HG03108 (cell line): ENCODE results near the gene COL4A1.

Source experiments
- ATAC-seq: cut with Tn5 transposase; IDR thresholded peaks from one replicate; pipeline ENCODE4 v1.9.1; 2021; ENCODE audit warnings: moderate library complexity; ENCODE audit not compliant: unreplicated experiment

The COL4A1 gene

DNA sequence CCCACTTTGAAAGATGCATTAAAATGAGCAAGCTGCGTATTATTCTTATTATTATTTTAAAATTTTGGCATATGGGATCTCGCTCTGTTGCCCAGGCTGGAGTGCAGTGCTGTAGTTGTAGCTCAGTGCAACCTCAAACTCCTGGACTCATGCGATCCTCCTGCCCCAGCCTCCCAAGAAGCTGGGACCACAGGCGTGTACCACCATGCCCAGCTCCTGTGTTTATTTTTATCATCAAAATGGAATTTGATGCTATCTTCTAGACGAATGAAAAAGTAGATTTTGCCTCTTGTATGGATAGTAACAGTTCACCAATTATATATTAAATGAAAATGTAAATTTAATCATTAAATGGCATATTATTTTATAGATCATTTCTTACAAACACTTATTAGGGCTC lies 43.6 kb downstream of the COL4A1 start:
- no peak for ATAC-seq

DNA sequence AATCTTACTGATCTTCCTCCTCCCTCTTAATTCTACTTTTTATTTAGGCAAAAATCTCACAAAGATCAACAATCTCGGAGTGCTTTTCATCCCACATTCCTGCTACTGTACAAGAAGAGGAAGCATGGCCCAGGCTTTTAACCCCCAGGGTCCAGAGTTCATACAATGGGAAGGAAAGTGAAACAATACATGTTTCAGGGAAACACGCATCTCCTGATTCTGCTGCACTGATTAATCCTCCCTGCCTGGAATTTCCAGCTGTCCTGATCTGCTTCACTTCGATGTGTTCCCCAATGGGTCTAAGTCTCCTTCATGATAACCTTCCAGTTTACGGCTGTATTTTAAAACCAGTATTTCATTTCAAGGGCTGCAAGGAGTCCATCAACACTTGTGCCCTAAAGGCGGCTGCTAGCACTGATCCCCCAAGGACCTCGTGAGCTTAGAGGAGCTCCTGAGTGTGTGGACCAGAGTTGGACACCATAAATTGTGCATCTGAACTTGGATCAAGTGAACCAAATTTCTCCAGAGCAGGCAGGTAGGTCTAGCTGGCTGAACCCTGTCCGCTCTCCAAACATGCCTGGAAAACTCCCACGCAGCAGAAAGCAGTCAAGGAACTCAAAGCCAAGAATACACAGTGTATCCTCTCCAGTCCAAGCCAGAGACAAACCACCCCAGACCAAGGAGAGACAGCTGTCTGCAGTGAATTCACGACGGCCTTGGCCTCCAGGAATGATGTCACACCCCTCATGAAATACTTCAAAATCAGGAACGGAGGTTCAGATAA lies 44.3 kb downstream of the COL4A1 start:
- ATAC-seq = no peak

DNA sequence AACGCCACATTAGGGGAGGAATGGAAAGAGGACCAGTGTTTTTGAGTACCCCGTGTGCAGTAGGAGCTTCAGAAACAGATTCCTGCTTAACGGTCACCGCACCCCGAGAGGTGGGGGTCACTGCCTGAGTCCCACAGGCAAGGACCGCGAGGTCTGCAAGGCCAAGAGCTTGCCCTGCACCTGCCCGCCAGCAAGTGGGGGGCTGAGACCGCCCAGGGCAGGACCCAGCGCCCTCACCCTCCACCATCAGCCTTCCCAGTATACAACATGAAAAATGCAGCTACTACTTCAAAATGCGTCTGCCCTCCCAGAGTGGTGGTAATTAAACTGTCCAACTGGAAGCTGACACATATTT lies 44.9 kb downstream of the COL4A1 start:
- no peak for ATAC-seq

DNA sequence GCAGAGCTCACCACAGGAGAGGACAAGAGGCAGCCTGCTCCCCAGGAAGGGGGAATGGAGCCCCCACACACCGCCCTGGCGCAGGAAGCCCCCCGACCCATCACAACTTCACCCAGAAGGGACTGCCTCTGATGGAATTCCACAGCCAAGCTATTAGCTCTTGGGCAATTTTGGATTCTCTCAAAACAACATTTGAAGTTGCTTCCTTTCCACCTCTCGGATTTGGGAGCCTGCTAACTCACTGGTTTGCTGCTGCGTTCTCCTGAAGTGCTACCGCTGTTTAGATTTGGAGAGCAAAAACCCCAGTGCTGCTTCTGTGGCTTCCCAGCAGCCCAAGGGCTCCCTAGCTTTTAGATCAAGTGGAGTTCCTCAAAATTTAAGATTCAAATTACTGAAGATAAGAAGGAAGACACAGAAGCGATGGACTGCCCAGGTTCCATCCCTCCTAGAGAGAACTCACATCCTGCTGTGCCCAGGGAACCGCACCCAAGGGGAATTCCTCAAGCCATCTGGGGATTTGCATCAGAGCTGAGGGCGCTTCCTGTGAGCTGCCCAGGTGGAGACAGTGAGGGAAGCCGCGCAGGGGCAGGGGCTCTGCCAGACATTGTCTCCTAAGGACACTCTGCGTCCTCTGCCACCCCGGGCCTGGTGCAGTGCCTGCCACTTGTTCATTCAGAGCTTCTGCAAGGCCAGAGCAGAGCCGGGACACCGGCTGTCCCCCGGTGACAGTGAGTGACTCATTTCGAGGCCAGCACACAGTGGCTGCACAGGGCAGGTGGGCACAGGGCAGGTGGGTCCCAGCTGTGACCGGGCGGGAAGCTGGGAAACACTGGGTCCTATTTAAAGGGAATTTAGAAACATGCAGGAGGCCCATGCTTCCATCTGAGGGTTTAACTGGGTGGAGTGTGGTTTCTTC lies 45.5 kb downstream of the COL4A1 start:
- no peak for ATAC-seq

DNA sequence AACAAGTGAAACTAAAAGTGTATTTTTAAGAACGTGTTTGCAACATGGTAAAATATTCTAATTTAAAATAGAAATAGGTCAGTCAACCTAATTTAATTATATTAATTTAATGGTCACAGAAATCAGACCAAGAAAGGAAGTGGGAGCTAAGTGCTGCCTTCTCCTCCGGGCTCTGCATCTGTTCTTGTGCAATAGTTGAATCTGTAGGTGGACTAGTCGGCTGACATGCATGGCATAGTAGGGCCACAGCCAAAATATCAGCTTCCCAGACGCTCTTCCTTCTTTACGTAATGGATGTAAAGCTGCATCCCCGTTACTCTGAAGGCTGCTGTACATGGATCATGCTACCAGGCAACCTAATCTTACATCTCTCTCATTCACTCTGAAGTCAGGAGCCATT lies 47.3 kb downstream of the COL4A1 start:
- no peak for ATAC-seq

GRCh38 chr13:110258876-110259631 lies 47.9 kb downstream of the COL4A1 start:
- no peak for ATAC-seq

GRCh38 chr13:110257408-110257807 lies 49.5 kb downstream of the COL4A1 start:
- no peak for ATAC-seq

- no peak for ATAC-seq
Measured at GRCh38 chr13:110256126-110256905, 50.6 kb downstream of the COL4A1 start.

GRCh38 chr13:110254751-110255553 lies 52.0 kb downstream of the COL4A1 start:
- ATAC-seq = no peak

DNA sequence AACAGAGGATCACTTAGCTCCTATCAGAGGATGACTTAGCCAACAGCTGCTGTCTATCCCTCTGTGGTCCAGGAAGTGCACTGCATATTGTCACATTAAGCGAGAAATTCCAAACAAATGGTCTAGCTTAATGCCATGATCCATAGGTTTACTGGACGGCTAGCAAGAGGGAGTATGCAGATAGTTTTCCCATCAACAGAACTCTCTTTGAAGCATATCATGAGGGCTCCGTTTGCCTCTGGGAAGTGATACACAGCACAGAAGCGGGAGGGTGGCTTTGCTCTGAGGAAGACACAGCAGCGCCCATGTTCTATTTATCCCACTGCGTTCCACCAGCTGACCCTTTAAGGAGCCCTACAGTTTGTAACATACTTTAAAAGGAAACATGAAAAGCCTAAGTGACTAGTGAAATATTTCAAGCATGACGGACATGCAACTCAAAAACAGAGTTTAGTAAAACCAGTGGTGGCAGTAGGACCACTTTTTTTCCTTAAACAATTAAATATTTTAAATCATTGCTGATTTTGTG lies 52.7 kb downstream of the COL4A1 start:
- no peak for ATAC-seq

DNA sequence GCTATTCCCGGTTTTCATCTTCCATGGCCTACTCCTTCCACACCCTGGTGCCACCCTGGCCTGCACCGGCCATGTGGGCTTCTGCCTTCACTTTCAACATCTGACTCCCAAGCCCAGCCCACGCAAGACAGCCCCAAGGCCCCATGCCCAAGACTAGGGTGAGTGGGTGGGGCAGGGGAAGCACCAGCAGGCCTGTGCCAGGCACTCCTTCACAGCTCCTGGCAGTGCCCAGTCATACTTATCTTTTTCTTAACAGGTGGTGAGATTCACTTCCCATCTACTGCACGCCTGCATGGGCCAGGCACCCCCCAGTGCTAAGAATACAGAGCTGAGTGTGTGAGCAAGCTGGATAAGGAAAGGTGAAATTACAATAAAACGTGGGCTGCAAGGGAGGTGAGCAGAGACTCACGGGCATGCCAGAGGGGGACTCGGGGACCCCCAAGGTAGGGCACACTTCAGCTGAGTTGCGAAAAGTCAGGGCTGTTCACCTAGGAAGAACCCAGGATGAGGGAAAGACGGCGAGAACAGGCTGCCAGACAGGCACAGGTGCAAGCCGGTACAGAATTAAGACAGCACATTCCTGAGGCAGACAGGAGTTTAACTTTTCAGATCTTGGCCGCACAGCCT lies 55.7 kb downstream of the COL4A1 start:
- ATAC-seq = no peak

- ATAC-seq = no peak
Measured at GRCh38 chr13:110250258-110250891, 56.6 kb downstream of the COL4A1 start.

- ATAC-seq = no peak
Measured at GRCh38 chr13:110249326-110249725, 57.6 kb downstream of the COL4A1 start.

- no peak for ATAC-seq
Measured at GRCh38 chr13:110248449-110249143, 58.4 kb downstream of the COL4A1 start.

GRCh38 chr13:110246530-110246929 lies 60.4 kb downstream of the COL4A1 start:
- no peak for ATAC-seq

DNA sequence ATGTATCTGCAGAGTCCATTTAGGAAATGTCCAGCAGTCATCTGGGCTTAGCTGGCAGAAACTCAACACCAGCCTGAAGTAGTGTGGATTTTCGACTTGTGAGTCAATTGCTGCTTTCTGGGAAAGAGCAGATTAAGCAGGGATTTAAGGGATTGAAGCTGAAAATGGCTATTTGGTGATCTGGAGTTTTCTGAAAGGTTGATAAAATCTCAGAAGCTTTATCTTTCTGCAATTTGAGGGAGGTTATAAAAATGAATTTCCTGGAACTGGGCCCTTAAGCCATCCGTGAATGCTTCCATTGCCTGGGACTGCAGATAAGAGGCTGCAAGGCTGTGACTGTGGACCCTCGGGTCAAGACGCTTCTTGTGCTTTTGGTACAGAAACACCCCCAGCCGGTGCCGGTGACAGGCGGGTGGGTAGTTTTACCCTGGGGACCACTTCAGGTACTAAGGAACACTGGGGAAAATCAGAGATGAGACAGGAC lies 61.5 kb downstream of the COL4A1 start:
- ATAC-seq = no peak

DNA sequence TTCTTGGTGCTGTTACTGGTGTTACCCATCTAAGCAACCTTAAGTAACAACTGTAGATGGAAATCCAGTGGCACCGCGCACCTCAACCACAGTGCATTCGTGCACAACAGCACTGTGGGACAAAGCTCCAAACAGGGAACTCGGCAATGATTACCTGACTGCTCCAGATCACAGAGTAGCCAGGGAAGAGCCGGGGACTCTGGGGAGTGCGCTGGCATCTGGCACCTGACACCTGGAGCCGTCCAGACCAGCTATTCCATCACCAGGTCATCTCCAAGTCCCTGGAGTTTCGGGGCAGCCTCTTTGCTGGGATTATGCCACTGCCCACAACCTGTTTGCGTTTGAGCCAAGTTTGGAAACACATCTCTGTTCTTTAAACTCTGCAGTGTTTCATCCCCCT lies 62.0 kb downstream of the COL4A1 start:
- ATAC-seq = no peak
